Spinal cord (tissue), 10 donors: ENCODE measurements around the gene FEN1. TPM values are rescaled to one million over a fixed set of nuclear protein-coding genes. Genes with fewer than 3 reads are reported as not detected.

ENCODE experiments used
- DNase-seq, 6 donors: peaks; one replicate each; pipeline versions ENCODE4 v3.0.0 to v3.0.0-alpha.2; 2013 to 2015; ENCODE audit warnings: low spot score in 6 of 6, low read depth in 4 of 6
- H3K27ac ChIP-seq: one replicate; pipeline ENCODE4 v1.5.1; 2013; ENCODE audit warnings: low read depth, low read length, control low read depth
- H3K27me3 ChIP-seq: one replicate; pipeline ENCODE4 v1.6.1; 2013; ENCODE audit warnings: low read length; ENCODE audit not compliant: control insufficient read depth, insufficient read depth
- H3K36me3 ChIP-seq: one replicate; pipeline ENCODE4 v1.6.1; 2013; ENCODE audit warnings: low read length; ENCODE audit not compliant: control insufficient read depth, insufficient read depth
- H3K4me1 ChIP-seq: one replicate; pipeline ENCODE4 v1.6.1; 2013; ENCODE audit warnings: low read length; ENCODE audit not compliant: control insufficient read depth, insufficient read depth
- H3K4me3 ChIP-seq: one replicate; pipeline ENCODE4 v1.5.1; 2013; ENCODE audit warnings: low read depth, low read length, control low read depth
- H3K9me3 ChIP-seq: one replicate; pipeline ENCODE4 v1.6.1; 2013; ENCODE audit warnings: low read length; ENCODE audit not compliant: control insufficient read depth, insufficient read depth
- WGBS: methylation state at CpG from one replicate; pipeline ENCODE4 v1.1.5; 2013; ENCODE audit warnings: missing lambda C conversion rate; ENCODE audit not compliant: insufficient coverage; 5-methylcytosine and 5-hydroxymethylcytosine counted together
- polyA plus RNA-seq, 2 donors: library from polyadenylated mRNA; unstranded; fragments of 120-200 nt; gene quantifications; one replicate each; pipeline ENCODE4 v1.2.1, GENCODE V29; 2013; ENCODE audit not compliant: insufficient read length in 2 of 2
- total RNA-seq, 2 donors: library from RNA; depleted of rRNA in 1 of 2; stranded (reverse); fragments of 120-200 nt in 1 of 2; fragments of >200 nt in 1 of 2; gene quantifications; one replicate each; pipeline versions ENCODE4 v1.2.3 to v1.2.4, GENCODE V29; 2013 to 2014
- donor health status: healthy.

The FEN1 gene
- total and polyA plus RNA-seq, 4 donors: 20.7 to 36.1 (median 29.7) TPM

GRCh38 chr11:61828629-61829407, 36.1 kb downstream of the FEN1 start:
- Histone ChIP-seq H3K27me3 (no peaks in the 10 kb centered on the region), H3K4me3 (peak overlapping the region; percentile 97), H3K9me3 (no peaks in the 10 kb centered on the region), H3K27ac (peak overlapping the region; percentile 98), H3K36me3 (peaks cover 19% of the 10 kb centered on the region), H3K4me1 (peaks cover 63% of the 10 kb centered on the region)
- 0% methylated on average over 50 of the region's 55 CpGs for WGBS
- peak in 2 of 6 donors; percentile 83 to 84 for DNase-seq

GRCh38 chr11:61829806-61830205, 37.1 kb downstream of the FEN1 start:
- H3K27ac ChIP-seq: peak overlapping the region; percentile 98
- peaks cover 73% of the 10 kb centered on the region for H3K4me1 ChIP-seq
- no peaks in the 10 kb centered on the region for H3K27me3 ChIP-seq
- no CpG with 5 or more reads among the region's 4 CpGs for WGBS
- DNase-seq: no peak
- H3K9me3 ChIP-seq: no peaks in the 10 kb centered on the region
- peaks cover 25% of the 10 kb centered on the region for H3K36me3 ChIP-seq
- H3K4me3 ChIP-seq: peak overlapping the region; percentile 97

GRCh38 chr11:61830237-61831105, 37.8 kb downstream of the FEN1 start:
- 23% methylated on average over 3 of the region's 8 CpGs for WGBS
- Histone ChIP-seq H3K4me1 (peaks cover 80% of the 10 kb centered on the region), H3K27me3 (no peaks in the 10 kb centered on the region), H3K27ac (peak overlapping the region; percentile 98), H3K36me3 (peaks cover 25% of the 10 kb centered on the region), H3K9me3 (no peaks in the 10 kb centered on the region), H3K4me3 (peak overlapping the region; percentile 97)
- no peak for DNase-seq

DNA sequence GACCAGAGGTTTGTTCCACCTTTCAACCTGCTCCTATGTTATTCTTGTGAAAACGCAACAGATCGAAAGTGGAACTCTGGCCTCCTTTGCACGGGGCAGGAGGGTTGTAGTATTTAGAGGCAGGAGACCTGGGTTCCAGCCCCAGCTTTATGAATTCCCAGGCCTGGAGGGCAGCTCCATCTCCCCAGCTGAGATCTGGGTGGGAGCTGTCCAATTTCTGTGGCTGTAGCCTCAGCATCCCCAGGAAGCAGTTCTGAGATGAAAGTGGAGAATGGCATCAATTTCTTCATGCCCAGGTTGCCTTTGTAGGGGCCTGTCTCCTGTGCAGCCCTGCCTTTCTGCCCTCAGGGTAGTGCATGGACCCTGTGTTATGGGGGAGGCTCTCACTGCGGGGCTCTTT, 39.5 kb downstream of the FEN1 start:
- no peak for DNase-seq
- H3K4me1 ChIP-seq: peaks cover 69% of the 10 kb centered on the region
- no peak overlapping the region for H3K27ac ChIP-seq
- no peaks in the 10 kb centered on the region for H3K9me3 ChIP-seq
- no peaks in the 10 kb centered on the region for H3K27me3 ChIP-seq
- no peak overlapping the region for H3K4me3 ChIP-seq
- peaks cover 27% of the 10 kb centered on the region for H3K36me3 ChIP-seq
- WGBS: 78% methylated on average over 3 of the region's 4 CpGs

GRCh38 chr11:61832754-61833153, 40.0 kb downstream of the FEN1 start:
- Histone ChIP-seq H3K9me3 (no peaks in the 10 kb centered on the region), H3K36me3 (peaks cover 32% of the 10 kb centered on the region), H3K4me3 (no peak overlapping the region), H3K27ac (peak overlapping the region; percentile 88), H3K27me3 (no peaks in the 10 kb centered on the region), H3K4me1 (peaks cover 70% of the 10 kb centered on the region)
- DNase-seq: no peak
- WGBS: 42% methylated on average over 5 of the region's 7 CpGs

GRCh38 chr11:61833471-61833870, 40.8 kb downstream of the FEN1 start:
- peak overlapping the region; percentile 88 for H3K27ac ChIP-seq
- no peak overlapping the region for H3K4me3 ChIP-seq
- 65% methylated on average over 10 of the region's 11 CpGs for WGBS
- no peaks in the 10 kb centered on the region for H3K27me3 ChIP-seq
- peaks cover 39% of the 10 kb centered on the region for H3K36me3 ChIP-seq
- peaks cover 68% of the 10 kb centered on the region for H3K4me1 ChIP-seq
- no peak for DNase-seq
- H3K9me3 ChIP-seq: no peaks in the 10 kb centered on the region

GRCh38 chr11:61833926-61834277, 41.2 kb downstream of the FEN1 start:
- H3K27ac ChIP-seq: peak overlapping the region; percentile 88
- WGBS: 73% methylated on average over 12 of the region's 12 CpGs
- peaks cover 64% of the 10 kb centered on the region for H3K4me1 ChIP-seq
- no peak overlapping the region for H3K4me3 ChIP-seq
- no peaks in the 10 kb centered on the region for H3K27me3 ChIP-seq
- no peaks in the 10 kb centered on the region for H3K9me3 ChIP-seq
- H3K36me3 ChIP-seq: peaks cover 41% of the 10 kb centered on the region
- no peak for DNase-seq

DNA sequence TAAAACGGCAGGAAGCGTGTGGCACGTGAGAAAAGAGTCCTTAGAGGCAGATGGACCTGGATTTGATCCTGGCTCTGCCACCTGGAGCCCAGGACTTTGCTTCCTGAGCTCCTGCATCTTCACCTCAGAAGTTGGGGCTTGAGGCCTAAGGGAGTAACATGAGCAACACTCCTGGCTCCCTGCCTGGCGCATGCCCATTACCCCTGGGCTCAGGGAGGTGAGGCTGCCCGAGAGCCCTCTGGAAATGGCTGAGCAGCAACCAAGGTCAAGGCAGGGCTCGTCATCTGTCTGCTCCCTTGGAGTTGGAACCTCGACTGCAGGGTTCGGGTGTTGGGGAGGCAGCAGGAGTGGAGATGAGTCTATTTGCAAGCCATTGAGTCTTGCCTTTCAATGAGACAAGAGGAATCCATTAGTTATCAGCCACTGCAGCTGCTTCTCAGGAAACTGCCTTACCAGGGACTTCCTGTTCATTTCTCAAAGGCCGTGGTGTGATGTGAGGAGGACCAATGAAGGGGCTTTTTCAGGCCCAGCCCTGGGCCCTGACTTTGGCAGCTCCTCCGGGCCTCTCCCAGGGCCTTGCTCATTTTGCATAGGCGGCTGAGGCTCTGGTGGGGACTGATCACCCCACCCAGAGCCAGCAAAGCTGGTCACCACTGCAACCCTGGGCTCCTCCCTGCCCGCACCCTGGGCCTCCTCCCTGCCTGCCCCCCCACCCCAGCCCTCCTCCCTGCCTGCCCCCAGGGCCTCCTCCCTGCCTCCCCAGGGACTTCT, 41.8 kb downstream of the FEN1 start:
- H3K4me3 ChIP-seq: no peak overlapping the region
- H3K36me3 ChIP-seq: peaks cover 45% of the 10 kb centered on the region
- H3K27me3 ChIP-seq: no peaks in the 10 kb centered on the region
- H3K4me1 ChIP-seq: peaks cover 59% of the 10 kb centered on the region
- H3K27ac ChIP-seq: peak overlapping the region; percentile 88
- no peaks in the 10 kb centered on the region for H3K9me3 ChIP-seq
- DNase-seq: peak in 2 of 6 donors; percentile 77 to 81
- WGBS: 27% methylated on average over 12 of the region's 12 CpGs

DNA sequence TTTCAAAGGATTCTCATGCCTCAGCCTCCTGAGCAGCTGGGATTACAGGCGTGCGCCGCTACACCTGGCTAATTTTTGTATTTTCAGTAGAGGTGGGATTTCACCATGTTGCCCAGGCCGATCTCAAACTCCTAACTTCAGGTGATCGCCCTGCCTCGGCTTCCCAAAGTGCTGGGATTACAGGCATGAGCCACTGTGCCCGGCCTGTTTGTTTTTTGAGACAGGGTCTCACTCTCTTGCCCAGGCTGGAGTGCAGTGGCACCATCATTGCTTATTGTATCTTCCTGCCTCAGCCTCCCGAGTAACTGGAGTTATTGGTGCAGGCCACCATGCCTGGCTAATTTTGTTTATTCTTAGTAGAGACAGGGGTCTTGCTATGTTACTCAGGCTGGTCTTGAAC, 43.5 kb downstream of the FEN1 start:
- no peak for DNase-seq
- no peak overlapping the region for H3K27ac ChIP-seq
- WGBS: 88% methylated on average over 8 of the region's 8 CpGs
- peaks cover 50% of the 10 kb centered on the region for H3K4me1 ChIP-seq
- no peaks in the 10 kb centered on the region for H3K9me3 ChIP-seq
- H3K4me3 ChIP-seq: no peak overlapping the region
- H3K27me3 ChIP-seq: no peaks in the 10 kb centered on the region
- H3K36me3 ChIP-seq: peaks cover 60% of the 10 kb centered on the region
